ENCODE measurements around the gene TGM3. TPM values are rescaled to one million over a fixed set of nuclear protein-coding genes. Genes with fewer than 3 reads are reported as not detected.

The TGM3 gene
- polyA plus RNA-seq, 1 experiment: not detected

GRCh38 chr20:2382833-2383232 lies 87.0 kb downstream of the TGM3 start:
- POLR2A ChIA-PET: no interaction called here
- Histone ChIP-seq H3K36me3 (ENCODE audit: control insufficient read depth, insufficient read depth, low read length) (no peaks in the 10 kb centered on the region), H3K27me3 (ENCODE audit: control insufficient read depth, insufficient read depth, low read length) (no peaks in the 10 kb centered on the region), H3K4me3 (ENCODE audit: low read depth, low read length) (no peak overlapping the region)
- CTCF ChIA-PET: interaction anchor here (0.6 to 1.7 kb wide), 2 partner anchors 69 to 879 kb away, joined by 3 to 6 read pairs; no protein-coding TSS in a partner anchor
- DNase-seq (ENCODE audit: low read depth): no peak
- no peak for TF ChIP-seq CTCF (IDR thresholded peaks at IDR 0.05; ENCODE audit: insufficient read depth, low read depth, low read length)

GRCh38 chr20:2385026-2385425 lies 89.2 kb downstream of the TGM3 start:
- ChIA-PET CTCF (interaction anchor here (1.0 to 1.7 kb wide), 3 partner anchors 35 to 177 kb away, joined by 3 to 4 read pairs (median 3); no protein-coding TSS in a partner anchor), POLR2A (no interaction called here)
- H3K36me3 ChIP-seq (ENCODE audit: control insufficient read depth, insufficient read depth, low read length): no peaks in the 10 kb centered on the region
- no peak for DNase-seq (ENCODE audit: low read depth)
- no peaks in the 10 kb centered on the region for H3K27me3 ChIP-seq (ENCODE audit: control insufficient read depth, insufficient read depth, low read length)
- TF ChIP-seq CTCF (IDR thresholded peaks at IDR 0.05; ENCODE audit: insufficient read depth, low read depth, low read length): no peak
- H3K4me3 ChIP-seq (ENCODE audit: low read depth, low read length): no peak overlapping the region

GRCh38 chr20:2385496-2385895 lies 89.7 kb downstream of the TGM3 start:
- CTCF ChIA-PET: interaction anchor here (1.0 to 1.7 kb wide), 3 partner anchors 36 to 178 kb away, joined by 3 to 4 read pairs (median 3); no protein-coding TSS in a partner anchor
- H3K4me3 ChIP-seq (ENCODE audit: low read depth, low read length): no peak overlapping the region
- H3K36me3 ChIP-seq (ENCODE audit: control insufficient read depth, insufficient read depth, low read length): no peaks in the 10 kb centered on the region
- H3K27me3 ChIP-seq (ENCODE audit: control insufficient read depth, insufficient read depth, low read length): no peaks in the 10 kb centered on the region
- DNase-seq (ENCODE audit: low read depth): no peak
- no peak for TF ChIP-seq CTCF (IDR thresholded peaks at IDR 0.05; ENCODE audit: insufficient read depth, low read depth, low read length)
- POLR2A ChIA-PET: no interaction called here

- Histone ChIP-seq H3K27me3 (ENCODE audit: control insufficient read depth, insufficient read depth, low read length) (no peaks in the 10 kb centered on the region), H3K36me3 (ENCODE audit: control insufficient read depth, insufficient read depth, low read length) (no peaks in the 10 kb centered on the region), H3K4me3 (ENCODE audit: low read depth, low read length) (no peak overlapping the region)
- POLR2A ChIA-PET: interaction anchor here (0.6 kb wide), 1 partner anchor 423 kb away, joined by 8 read pairs; no protein-coding TSS in a partner anchor
- CTCF ChIA-PET: interaction anchor here (0.7 to 1.8 kb wide), 8 partner anchors 14 to 181 kb away, joined by 3 to 10 read pairs (median 4); no protein-coding TSS in a partner anchor
- DNase-seq (ENCODE audit: low read depth): peak; percentile 4
- TF ChIP-seq CTCF (IDR thresholded peaks at IDR 0.05; ENCODE audit: insufficient read depth, low read depth, low read length): no peak
Measured at GRCh38 chr20:2386516-2387179, 90.8 kb downstream of the TGM3 start.

DNA sequence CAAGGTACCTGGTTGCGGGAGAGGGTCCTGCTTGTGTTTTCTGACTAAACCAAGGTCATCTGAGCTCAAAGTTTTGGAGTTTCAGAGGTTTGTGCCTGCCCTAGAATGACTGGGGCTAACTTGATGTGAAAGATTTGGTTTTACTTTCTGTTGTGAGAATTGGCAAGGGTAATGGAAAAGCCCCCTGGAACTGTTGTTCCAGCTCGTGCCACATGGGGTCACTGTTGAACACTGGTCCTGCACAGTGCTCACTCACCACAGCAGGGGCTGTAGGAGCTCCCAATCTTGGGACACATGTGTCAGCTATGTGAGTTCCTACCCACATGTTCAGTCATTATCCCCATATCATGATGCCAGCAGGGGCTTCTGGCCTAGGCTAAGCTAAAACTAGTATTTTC lies 91.4 kb downstream of the TGM3 start:
- peak; percentile 36; the same call in 1 of the 2 replicates for TF ChIP-seq CTCF (IDR thresholded peaks at IDR 0.05; ENCODE audit: insufficient read depth, low read depth, low read length)
- POLR2A ChIA-PET: interaction anchor here (0.6 kb wide), 1 partner anchor 422 kb away, joined by 8 read pairs; no protein-coding TSS in a partner anchor
- CTCF ChIA-PET: interaction anchor here (0.9 to 2.2 kb wide), 8 partner anchors 12 to 180 kb away, joined by 3 to 10 read pairs (median 5); no protein-coding TSS in a partner anchor
- no peak overlapping the region for H3K4me3 ChIP-seq (ENCODE audit: low read depth, low read length)
- no peak for DNase-seq (ENCODE audit: low read depth)
- no peaks in the 10 kb centered on the region for H3K36me3 ChIP-seq (ENCODE audit: control insufficient read depth, insufficient read depth, low read length)
- no peaks in the 10 kb centered on the region for H3K27me3 ChIP-seq (ENCODE audit: control insufficient read depth, insufficient read depth, low read length)
